Raji (cell line): ENCODE data around the gene CCT3.

ENCODE experiments used
- POLR2A ChIP-seq: IDR thresholded peaks from 2 replicates; pipeline ENCODE4 v1.6.1; 2011; ENCODE audit warnings: low read depth, low read length, control low read depth; ENCODE audit not compliant: insufficient read depth

Gene CCT3

DNA sequence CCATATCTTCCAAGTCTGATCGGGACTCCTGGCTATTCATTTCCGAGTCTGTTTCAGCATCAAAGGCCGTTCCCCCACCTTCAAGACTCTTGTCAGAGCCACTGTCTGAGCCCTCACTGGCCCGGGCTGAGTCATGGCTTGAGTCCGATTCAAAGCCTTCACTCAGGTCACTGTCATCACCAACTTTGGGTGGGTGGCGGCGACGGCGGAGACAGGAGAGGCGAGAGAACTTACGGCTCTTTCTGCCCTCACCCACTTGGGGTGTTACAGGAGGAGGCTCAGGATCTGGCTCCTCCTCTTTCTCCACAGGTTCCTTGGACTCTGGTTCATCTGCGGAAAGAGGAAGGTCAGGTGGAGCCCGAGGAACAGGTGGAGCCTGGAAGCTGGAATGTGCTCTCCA, 72.0 kb downstream of the CCT3 start:
- TF ChIP-seq POLR2A: no peak

DNA sequence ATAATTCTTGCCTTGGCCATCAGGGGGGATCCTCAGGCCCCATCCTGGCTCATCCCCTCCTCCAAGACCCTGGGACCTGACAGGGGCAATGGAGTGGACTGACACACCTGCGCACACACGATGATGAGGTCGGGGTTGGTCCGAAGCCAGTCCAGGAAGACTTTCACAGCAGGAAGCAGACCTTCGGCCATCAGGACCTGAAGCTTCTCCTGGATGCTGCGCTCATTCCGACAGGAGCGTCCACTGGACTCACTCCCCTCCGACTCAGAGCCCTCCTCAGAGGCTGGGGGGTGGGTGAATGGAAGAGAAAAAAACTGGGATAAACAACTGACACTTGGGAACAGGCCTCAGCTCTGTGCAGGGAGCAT, 74.8 kb downstream of the CCT3 start:
- TF ChIP-seq POLR2A: no peak

DNA sequence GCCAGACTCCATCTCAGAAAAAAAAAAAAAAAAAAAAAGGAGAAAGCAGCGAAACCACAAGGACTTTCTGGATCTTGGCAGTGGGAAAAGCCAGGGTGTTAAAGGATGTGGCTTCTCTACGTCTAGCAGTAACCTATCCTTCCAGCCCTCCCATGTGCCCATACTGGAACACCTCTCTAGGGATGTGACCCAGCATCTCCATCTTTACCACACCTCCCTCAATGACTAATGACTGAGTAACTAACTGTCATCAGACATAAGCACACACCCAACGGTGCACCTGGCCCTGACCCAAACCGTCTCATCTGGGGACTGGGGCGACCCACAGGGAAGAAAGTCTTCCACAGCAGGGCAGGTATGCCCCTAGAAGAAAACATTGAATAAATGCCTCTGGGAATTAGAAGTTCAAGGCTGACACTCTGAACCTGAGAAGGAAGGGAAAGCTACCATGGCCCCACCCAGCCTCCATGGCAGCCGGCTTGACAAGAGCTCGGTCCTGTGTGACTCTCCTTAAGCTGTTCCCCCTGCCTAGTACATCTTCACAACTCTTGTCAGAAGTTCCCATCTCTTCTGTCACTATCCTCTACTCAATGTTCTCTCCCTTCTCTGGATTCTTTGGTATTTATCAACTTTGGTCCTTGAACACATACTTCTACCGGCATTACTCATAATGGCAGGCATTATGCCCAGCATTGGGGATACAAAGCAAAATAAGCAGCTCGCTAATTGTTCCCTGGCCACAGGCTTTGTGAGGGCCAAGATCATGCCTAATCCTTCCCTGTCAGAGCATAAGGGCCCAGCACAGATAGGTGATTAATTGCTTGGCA, 75.4 kb downstream of the CCT3 start:
- TF ChIP-seq POLR2A: no peak

DNA sequence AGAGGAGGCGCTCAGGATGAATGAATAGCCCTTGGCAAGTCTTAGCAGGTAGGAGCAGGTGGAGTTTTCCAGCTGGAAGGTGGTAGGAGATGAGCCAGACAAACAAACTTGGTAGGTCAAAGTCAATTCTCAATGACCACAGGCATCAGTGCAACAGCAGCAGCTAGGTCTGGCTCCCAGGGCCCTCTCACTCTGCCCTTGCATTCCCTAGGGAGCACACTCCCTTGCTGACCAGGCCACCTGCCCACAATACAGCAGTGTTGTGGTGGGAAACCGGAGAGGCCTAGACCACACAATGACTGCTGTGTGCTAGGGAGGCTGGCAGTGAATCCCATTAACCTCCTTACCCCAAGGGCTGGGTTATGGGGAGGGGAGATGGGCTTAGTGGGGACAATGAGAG, 77.2 kb downstream of the CCT3 start:
- TF ChIP-seq POLR2A: no peak

DNA sequence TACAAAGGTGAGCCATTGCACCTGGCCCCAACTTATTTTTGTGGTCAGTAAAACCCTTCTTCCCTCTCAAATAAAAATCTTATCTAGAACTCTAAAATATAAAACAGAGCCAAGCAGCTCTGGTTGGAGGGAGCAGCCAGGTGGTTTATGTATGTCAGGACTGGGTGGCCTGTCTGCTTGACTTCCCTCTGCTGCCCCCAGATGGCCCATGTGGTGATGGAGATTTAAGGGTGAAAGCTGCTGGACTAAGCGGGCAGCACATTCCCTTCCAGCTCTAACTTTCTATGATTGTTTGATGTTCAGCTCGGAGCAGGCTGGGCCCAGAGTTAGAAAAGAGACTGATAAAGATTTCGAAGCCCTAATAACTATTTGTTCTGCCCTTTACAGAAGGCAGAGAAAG, 78.3 kb downstream of the CCT3 start:
- no peak for TF ChIP-seq POLR2A
